ENCODE data around the gene GALNT1.

GRCh38 chr18:35732636-35733035, 151.1 kb downstream of the GALNT1 start:
- TF ChIP-seq POLR2A (IDR thresholded peaks at IDR 0.05; ENCODE audit: low read depth, low read length) (no peak), TAF1 (IDR thresholded peaks at IDR 0.05; ENCODE audit: low read depth, low read length) (no peak), POLR2AphosphoS5 (IDR thresholded peaks at IDR 0.05; ENCODE audit: low read depth, low read length) (no peak), POU2F2 (IDR thresholded peaks at IDR 0.05; ENCODE audit: low read depth, low read length) (no peak)

Data from GM12891 (cell line).